HG03354 (cell line): Measurements from ENCODE around the gene DICER1.

Experiments used
- ATAC-seq: cut with Tn5 transposase; IDR thresholded peaks from one replicate; pipeline ENCODE4 v1.9.1; 2021; ENCODE audit warnings: mild to moderate bottlenecking; ENCODE audit not compliant: unreplicated experiment, poor library complexity, severe bottlenecking

The DICER1 gene

GRCh38 chr14:95098984-95099599, 58.2 kb downstream of the DICER1 start:
- peak; percentile 48 for ATAC-seq

- ATAC-seq, result no peak
Observed at GRCh38 chr14:95097385-95097784, 59.9 kb downstream of the DICER1 start.

- ATAC-seq, result no peak
Observed at GRCh38 chr14:95096476-95096875, 60.9 kb downstream of the DICER1 start.

- ATAC-seq, result no peak
Observed at GRCh38 chr14:95095996-95096395, 61.3 kb downstream of the DICER1 start.

- ATAC-seq, result no peak
Observed at GRCh38 chr14:95092723-95093122, 64.6 kb downstream of the DICER1 start.

- no peak for ATAC-seq
Observed at GRCh38 chr14:95091581-95091980, 65.7 kb downstream of the DICER1 start.

- ATAC-seq, result no peak
Observed at GRCh38 chr14:95088665-95089064, 68.7 kb downstream of the DICER1 start.

GRCh38 chr14:95087619-95088018, 69.7 kb downstream of the DICER1 start:
- no peak for ATAC-seq

- ATAC-seq, result no peak
Observed at GRCh38 chr14:95085321-95085720, 72.0 kb downstream of the DICER1 start.

- ATAC-seq, result no peak
Observed at GRCh38 chr14:95078867-95079266, 78.5 kb downstream of the DICER1 start.

GRCh38 chr14:95077345-95077744, 80.0 kb downstream of the DICER1 start:
- ATAC-seq, result no peak

- no peak for ATAC-seq
Observed at GRCh38 chr14:95075789-95076188, 81.5 kb downstream of the DICER1 start.

GRCh38 chr14:95073947-95074346, 83.4 kb downstream of the DICER1 start:
- ATAC-seq, result no peak

- ATAC-seq, result no peak
Observed at GRCh38 chr14:95072310-95072905, 84.9 kb downstream of the DICER1 start.

GRCh38 chr14:95071649-95072280, 85.6 kb downstream of the DICER1 start:
- ATAC-seq, result no peak

- ATAC-seq, result no peak
Observed at GRCh38 chr14:95070748-95071435, 86.4 kb downstream of the DICER1 start.

- ATAC-seq, result no peak
Observed at GRCh38 chr14:95069547-95069946, 87.8 kb downstream of the DICER1 start.

- ATAC-seq, result no peak
Observed at GRCh38 chr14:95069018-95069417, 88.3 kb downstream of the DICER1 start.

- no peak for ATAC-seq
Observed at GRCh38 chr14:95068521-95068920, 88.8 kb downstream of the DICER1 start.

- no peak for ATAC-seq
Observed at GRCh38 chr14:95068080-95068479, 89.2 kb downstream of the DICER1 start.

GRCh38 chr14:95067526-95067925, 89.8 kb downstream of the DICER1 start:
- no peak for ATAC-seq
